GM19455 (cell line): ENCODE measurements around the gene MARCOL.

Experiments
- ATAC-seq: cut with Tn5 transposase; IDR thresholded peaks from one replicate; pipeline ENCODE4 v1.9.1; 2021; ENCODE audit not compliant: unreplicated experiment

The MARCOL gene

GRCh38 chr5:148238418-148238794 is at the start of gene MARCOL:
Gene MARCOL (plus strand): TSS chr5:148238525. CDS start chr5:148238598, 73 bp downstream.
- ATAC-seq, result no peak

- no peak for ATAC-seq
Measured at GRCh38 chr5:148191010-148191409, 47.3 kb upstream of the MARCOL start.

GRCh38 chr5:148193202-148193601 is 45.1 kb upstream of the MARCOL start:
- ATAC-seq, result no peak

- no peak for ATAC-seq
Measured at GRCh38 chr5:148201151-148201550, 37.2 kb upstream of the MARCOL start.

- no peak for ATAC-seq
Measured at GRCh38 chr5:148202531-148203203, 35.7 kb upstream of the MARCOL start, which contains the start of gene SPINK6. Gene SPINK6 (plus strand): TSS chr5:148203042. CDS start chr5:148203097, 55 bp downstream.

- ATAC-seq, result no peak
Measured at GRCh38 chr5:148205044-148205806, 33.1 kb upstream of the MARCOL start.

GRCh38 chr5:148205865-148206264 is 32.5 kb upstream of the MARCOL start:
- no peak for ATAC-seq

- ATAC-seq, result no peak
Measured at GRCh38 chr5:148206620-148207019, 31.7 kb upstream of the MARCOL start.

- ATAC-seq, result no peak
Measured at GRCh38 chr5:148208226-148208625, 30.1 kb upstream of the MARCOL start.

GRCh38 chr5:148209151-148209770 is 29.1 kb upstream of the MARCOL start:
- ATAC-seq, result no peak

- ATAC-seq, result no peak
Measured at GRCh38 chr5:148214665-148215185, 23.6 kb upstream of the MARCOL start.

GRCh38 chr5:148221508-148221907 is 16.8 kb upstream of the MARCOL start:
- no peak for ATAC-seq

GRCh38 chr5:148224117-148224742 is 14.1 kb upstream of the MARCOL start:
- ATAC-seq, result no peak

- no peak for ATAC-seq
Measured at GRCh38 chr5:148228392-148228984, 9.8 kb upstream of the MARCOL start.

- ATAC-seq, result no peak
Measured at GRCh38 chr5:148229840-148230239, 8.5 kb upstream of the MARCOL start.

GRCh38 chr5:148230240-148230639 is 8.1 kb upstream of the MARCOL start:
- no peak for ATAC-seq

- no peak for ATAC-seq
Measured at GRCh38 chr5:148237785-148238417, 424 bp upstream of the MARCOL start.

GRCh38 chr5:148248894-148249293 is 10.6 kb downstream of the MARCOL start:
- no peak for ATAC-seq

GRCh38 chr5:148255456-148255855 is 17.1 kb downstream of the MARCOL start:
- no peak for ATAC-seq

- no peak for ATAC-seq
Measured at GRCh38 chr5:148259288-148259687, 21.0 kb downstream of the MARCOL start.
